ENCODE data around the gene LRRC4C. TPM values are rescaled to one million over a fixed set of nuclear protein-coding genes. Genes with fewer than 3 reads are reported as not detected.

Gene LRRC4C
- total and polyA plus RNA-seq, 10 of the 15 experiments (the other 5 are each of a cell fraction or from before 2014, with no cell fraction given) = 1.5 TPM; not detected in 9

DNA sequence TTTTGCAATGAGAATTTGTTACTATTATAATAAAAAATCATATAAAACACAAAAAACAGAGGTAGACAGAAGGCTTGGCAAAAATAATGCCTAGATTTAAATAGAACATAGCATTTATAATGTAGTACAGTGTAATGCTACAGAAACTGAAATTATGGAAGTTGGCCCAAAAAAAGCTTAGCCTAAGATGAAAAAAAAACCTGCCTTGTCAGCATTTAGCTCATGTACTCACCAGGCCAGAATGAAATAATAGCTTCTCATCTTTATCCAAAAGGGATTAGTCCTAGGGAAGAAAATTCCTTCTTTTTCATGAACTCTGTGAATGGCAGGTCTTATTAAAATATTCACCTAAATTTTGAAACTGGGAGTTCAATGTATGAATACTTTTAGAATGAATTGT, 951.1 kb downstream of the LRRC4C start:
- in situ Hi-C loops (cut with MboI) (no loop called here), intact Hi-C loops (cut with micrococcal nuclease; ENCODE audit: unreplicated experiment) (no loop called here)
- Histone ChIP-seq H3K27me3 (replicated peaks in 1 of 2; ENCODE audit: control insufficient read depth in 2 of 2, insufficient read depth in 2 of 2, low read length in 1 of 2) (no peaks in the 10 kb centered on the region), H3K27ac (ENCODE audit: control insufficient read depth, insufficient read depth) (no peak overlapping the region), H2AFZ (ENCODE audit: control insufficient read depth, low read depth, low read length) (no peak overlapping the region), H3K79me2 (ENCODE audit: control insufficient read depth, insufficient read depth, low read length) (no peaks in the 10 kb centered on the region), H3K9me3 (replicated peaks; ENCODE audit: control insufficient read depth, insufficient read depth, low read length) (no peaks in the 10 kb centered on the region), H3K36me3 (ENCODE audit: control insufficient read depth in 2 of 2, insufficient read depth in 2 of 2, low read length in 1 of 2) (no peaks in the 10 kb centered on the region), H3K4me2 (ENCODE audit: control insufficient read depth, insufficient read depth) (no peak overlapping the region), H3K4me3 (no peak overlapping the region), H4K20me1 (ENCODE audit: control insufficient read depth, insufficient read depth) (no peaks in the 10 kb centered on the region), H3K9ac (ENCODE audit: control insufficient read depth, insufficient read depth, low read length) (no peak overlapping the region), H3K4me1 (ENCODE audit: control insufficient read depth, insufficient read depth, low read length) (no peaks in the 10 kb centered on the region)
- FAIRE-seq (no peak), DNase-seq (ENCODE audit: low read depth, low spot score) (no peak), ATAC-seq (no peak)
- no peak for TF ChIP-seq RELA (IDR thresholded peaks at IDR 0.05; ENCODE audit: borderline replicate concordance, partially characterized antibody)
- RAD21 ChIA-PET (ENCODE audit: unreplicated experiment) = no interaction called here
- BruUV-seq (replicated peaks) = no TSS peak
- SMC1A ChIA-PET (ENCODE audit: uncharacterized antibody, unreplicated experiment) = interaction anchor here (1.0 kb wide), 1 partner anchor 15 kb away, joined by 3 read pairs; no protein-coding TSS in a partner anchor
- CTCF ChIA-PET = no interaction called here
- POLR2A ChIA-PET = no interaction called here

DNA sequence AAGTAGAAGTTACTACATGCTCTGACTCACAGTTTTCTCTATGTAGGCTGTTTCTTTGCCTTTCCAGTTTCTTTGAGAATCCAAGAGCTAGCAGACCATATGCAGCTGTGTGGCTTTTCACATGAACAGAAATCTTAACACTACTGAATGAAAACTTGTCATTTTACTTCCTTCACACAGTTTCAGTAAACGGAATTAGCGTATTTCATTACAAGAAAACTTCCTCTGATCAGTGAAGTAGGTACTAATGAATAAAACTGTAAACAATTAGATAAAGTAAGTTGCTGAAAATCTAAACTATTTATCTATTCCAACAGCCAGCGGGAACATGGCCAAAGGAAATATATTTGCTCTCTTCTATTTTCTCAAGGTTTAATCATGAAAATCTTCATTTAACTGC, 953.2 kb downstream of the LRRC4C start:
- FAIRE-seq (no peak), DNase-seq (ENCODE audit: low read depth, low spot score) (no peak), ATAC-seq (no peak)
- ChIA-PET CTCF (interaction anchor here (1.2 kb wide), 1 partner anchor 16 kb away, joined by 3 read pairs; no protein-coding TSS in a partner anchor), POLR2A (no interaction called here), RAD21 (ENCODE audit: unreplicated experiment) (no interaction called here), SMC1A (ENCODE audit: uncharacterized antibody, unreplicated experiment) (no interaction called here)
- 60% methylated on average over 3 of the region's 3 CpGs for WGBS (ENCODE audit: insufficient coverage, insufficient replicate concordance, low lambda C conversion rate, missing lambda C conversion rate)
- TF ChIP-seq ZSCAN29 (IDR thresholded peaks at IDR 0.05) = no peak
- TF ChIP-seq, protein P1, sequence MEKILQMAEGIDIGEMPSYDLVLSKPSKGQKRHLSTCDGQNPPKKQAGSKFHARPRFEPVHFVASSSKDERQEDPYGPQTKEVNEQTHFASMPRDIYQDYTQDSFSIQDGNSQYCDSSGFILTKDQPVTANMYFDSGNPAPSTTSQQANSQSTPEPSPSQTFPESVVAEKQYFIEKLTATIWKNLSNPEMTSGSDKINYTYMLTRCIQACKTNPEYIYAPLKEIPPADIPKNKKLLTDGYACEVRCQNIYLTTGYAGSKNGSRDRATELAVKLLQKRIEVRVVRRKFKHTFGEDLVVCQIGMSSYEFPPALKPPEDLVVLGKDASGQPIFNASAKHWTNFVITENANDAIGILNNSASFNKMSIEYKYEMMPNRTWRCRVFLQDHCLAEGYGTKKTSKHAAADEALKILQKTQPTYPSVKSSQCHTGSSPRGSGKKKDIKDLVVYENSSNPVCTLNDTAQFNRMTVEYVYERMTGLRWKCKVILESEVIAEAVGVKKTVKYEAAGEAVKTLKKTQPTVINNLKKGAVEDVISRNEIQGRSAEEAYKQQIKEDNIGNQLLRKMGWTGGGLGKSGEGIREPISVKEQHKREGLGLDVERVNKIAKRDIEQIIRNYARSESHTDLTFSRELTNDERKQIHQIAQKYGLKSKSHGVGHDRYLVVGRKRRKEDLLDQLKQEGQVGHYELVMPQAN (conservative IDR thresholded peaks at IDR 0.05) = no peak
- TF ChIP-seq NFYA (IDR thresholded peaks at IDR 0.05; ENCODE audit: borderline replicate concordance, low read depth, low read length) = no peak
- no peak for TF ChIP-seq JUND (IDR thresholded peaks at IDR 0.05; ENCODE audit: low read depth, low read length)
- TF ChIP-seq ZNF207 (IDR thresholded peaks at IDR 0.05; ENCODE audit: borderline replicate concordance) = no peak
- TF ChIP-seq SMAD5 (IDR thresholded peaks at IDR 0.05; ENCODE audit: low read depth) = no peak
- TF ChIP-seq MYC (IDR thresholded peaks at IDR 0.05; ENCODE audit: insufficient read depth, insufficient read length, insufficient replicate concordance, low read length, severe bottlenecking) = no peak
- Histone ChIP-seq H3K36me3 (ENCODE audit: control insufficient read depth in 2 of 2, insufficient read depth in 2 of 2, low read length in 1 of 2) (no peaks in the 10 kb centered on the region), H3K79me2 (ENCODE audit: control insufficient read depth, insufficient read depth, low read length) (no peaks in the 10 kb centered on the region), H3K4me2 (ENCODE audit: control insufficient read depth, insufficient read depth) (no peak overlapping the region), H3K27me3 (replicated peaks in 1 of 2; ENCODE audit: control insufficient read depth in 2 of 2, insufficient read depth in 2 of 2, low read length in 1 of 2) (no peaks in the 10 kb centered on the region), H2AFZ (ENCODE audit: control insufficient read depth, low read depth, low read length) (no peak overlapping the region), H3K4me3 (no peak overlapping the region), H4K20me1 (ENCODE audit: control insufficient read depth, insufficient read depth) (no peaks in the 10 kb centered on the region), H3K9ac (ENCODE audit: control insufficient read depth, insufficient read depth, low read length) (no peak overlapping the region), H3K4me1 (ENCODE audit: control insufficient read depth, insufficient read depth, low read length) (no peaks in the 10 kb centered on the region), H3K9me3 (replicated peaks; ENCODE audit: control insufficient read depth, insufficient read depth, low read length) (no peaks in the 10 kb centered on the region), H3K27ac (ENCODE audit: control insufficient read depth, insufficient read depth) (no peak overlapping the region)
- BruUV-seq (replicated peaks) = no TSS peak
- intact Hi-C loops (cut with micrococcal nuclease; ENCODE audit: unreplicated experiment) = no loop called here
- in situ Hi-C loops (cut with MboI) = no loop called here
